Activated B cell treated with CpG ODN at 0.5 μM for 24 hours (primary cell): ENCODE results near the gene HDHD3. TPM values are rescaled to one million over a fixed set of nuclear protein-coding genes. Genes with fewer than 3 reads are reported as not detected.

Experiments used
- ATAC-seq: fragments of 200-7000 bp; cut with Tn5 transposase; one replicate; pipeline ENCODE4 v1.10.0; 2021; ENCODE audit warnings: low read depth, mild to moderate bottlenecking, moderate library complexity
- CTCF ChIA-PET: fragments of 350-600 bp; sonication (Branson Sonifier 250); formaldehyde crosslinking; loops from one replicate; lab custom pipeline; 2021; ENCODE audit warnings: antibody characterized with exemption; lab: Charles Lee
- POLR2A ChIA-PET: fragments of 350-600 bp; sonication (Branson Sonifier 250); formaldehyde crosslinking; loops from one replicate; lab custom pipeline; 2021; ENCODE audit warnings: antibody characterized with exemption; lab: Charles Lee
- DNase-seq: peaks from one replicate; pipeline ENCODE4 v3.0.0; 2022
- H3K27ac Mint-ChIP-seq: one replicate; pipeline ENCODE4 v1.8.0; 2020; ENCODE audit warnings: mixed read lengths
- H3K27me3 Mint-ChIP-seq: one replicate; pipeline ENCODE4 v1.8.0; 2021; ENCODE audit warnings: mixed read lengths
- H3K36me3 Mint-ChIP-seq: one replicate; pipeline ENCODE4 v1.8.0; 2021; ENCODE audit warnings: low read depth, mixed read lengths
- H3K4me1 Mint-ChIP-seq: one replicate; pipeline ENCODE4 v1.8.0; 2021; ENCODE audit warnings: mixed read lengths
- H3K4me3 Mint-ChIP-seq: one replicate; pipeline ENCODE4 v1.8.0; 2020; ENCODE audit warnings: mild to moderate bottlenecking, mixed read lengths
- H3K9me3 Mint-ChIP-seq: one replicate; pipeline ENCODE4 v1.8.0; 2020; ENCODE audit warnings: mixed read lengths
- intact Hi-C: fragments of 100-400 bp; cut with micrococcal nuclease; formaldehyde crosslinking; loops from one replicate; pipeline ENCODE4 v1.15.1; 2024
- total RNA-seq: library from RNA; stranded (reverse); gene quantifications from 2 replicates; pipeline ENCODE4 v1.2.3, GENCODE V29; 2022
- TF ChIP-seq, protein P1 (sequence below): fragments of 200-600 bp; IDR thresholded peaks from one replicate; pipeline ENCODE4 v1.8.0; 2022; ENCODE audit warnings: antibody characterized with exemption, mild to moderate bottlenecking

HDHD3 gene, protein sequence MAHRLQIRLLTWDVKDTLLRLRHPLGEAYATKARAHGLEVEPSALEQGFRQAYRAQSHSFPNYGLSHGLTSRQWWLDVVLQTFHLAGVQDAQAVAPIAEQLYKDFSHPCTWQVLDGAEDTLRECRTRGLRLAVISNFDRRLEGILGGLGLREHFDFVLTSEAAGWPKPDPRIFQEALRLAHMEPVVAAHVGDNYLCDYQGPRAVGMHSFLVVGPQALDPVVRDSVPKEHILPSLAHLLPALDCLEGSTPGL
- 23.4 and 23.9 TPM in 2 replicates for total RNA-seq

DNA sequence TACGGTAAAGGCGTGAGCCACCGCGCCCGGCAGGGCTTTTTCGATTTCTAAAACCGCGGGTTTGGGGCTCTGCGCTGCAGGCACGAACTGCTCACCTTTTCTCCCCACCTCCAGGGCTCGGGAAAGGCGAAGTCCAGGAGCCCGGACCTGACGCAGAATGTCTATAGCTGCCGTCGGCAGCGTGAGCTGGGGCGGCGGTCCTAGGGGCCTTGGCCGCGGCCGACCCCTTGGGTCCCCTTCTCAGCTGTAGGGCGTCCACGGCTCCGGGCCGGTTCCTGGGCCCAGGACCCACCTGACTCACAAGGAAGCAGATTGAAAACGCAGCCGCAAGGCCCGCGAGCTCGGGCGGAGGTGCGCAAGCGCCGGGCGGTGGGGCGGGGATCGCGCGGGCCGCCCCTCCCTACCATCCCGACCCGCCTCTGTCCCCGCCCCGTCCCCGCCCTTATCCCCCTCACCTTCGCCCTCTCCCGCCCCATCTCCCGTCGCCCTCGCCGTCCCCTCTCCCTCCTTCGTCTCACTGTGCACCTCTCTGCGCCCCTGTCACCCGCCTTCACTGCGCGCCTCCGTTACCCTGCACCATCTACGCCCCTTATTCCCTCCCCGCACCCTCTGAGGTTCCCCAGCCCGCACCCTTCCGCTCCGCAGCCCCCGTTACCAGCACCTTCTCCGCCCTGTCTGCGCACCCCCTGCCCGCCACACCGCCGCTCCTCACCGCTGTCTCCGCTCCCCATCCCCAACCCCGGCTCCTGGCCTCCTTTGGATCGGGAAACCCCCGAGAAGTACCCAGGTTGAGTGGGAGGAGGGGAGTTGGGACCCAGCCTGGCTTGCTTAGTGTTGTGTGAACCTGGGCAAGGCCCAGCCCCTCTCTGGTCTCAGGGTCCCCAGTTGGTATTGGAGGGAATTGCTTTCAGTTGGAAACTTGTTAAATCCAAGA lies at the start of gene HDHD3:
Gene HDHD3, minus strand, starts transcription at position 353 of the 934 bp plus-strand sequence. CDS start 2,632 bp downstream, outside the sequence.
- peaks cover 32% of the 10 kb centered on the region for H3K4me1 Mint-ChIP-seq
- H3K36me3 Mint-ChIP-seq, result peaks cover 28% of the 10 kb centered on the region
- POLR2A ChIA-PET, result interaction anchor here (0.6 to 2.2 kb wide), 15 partner anchors 10 to 1698 kb away, joined by 3 to 23 read pairs (median 8); partner anchors contain the start of genes ALAD, BSPRY, C9orf43 and CDC26
- ATAC-seq (peak; percentile 90), DNase-seq (peak; percentile 78)
- TF ChIP-seq, protein P1, sequence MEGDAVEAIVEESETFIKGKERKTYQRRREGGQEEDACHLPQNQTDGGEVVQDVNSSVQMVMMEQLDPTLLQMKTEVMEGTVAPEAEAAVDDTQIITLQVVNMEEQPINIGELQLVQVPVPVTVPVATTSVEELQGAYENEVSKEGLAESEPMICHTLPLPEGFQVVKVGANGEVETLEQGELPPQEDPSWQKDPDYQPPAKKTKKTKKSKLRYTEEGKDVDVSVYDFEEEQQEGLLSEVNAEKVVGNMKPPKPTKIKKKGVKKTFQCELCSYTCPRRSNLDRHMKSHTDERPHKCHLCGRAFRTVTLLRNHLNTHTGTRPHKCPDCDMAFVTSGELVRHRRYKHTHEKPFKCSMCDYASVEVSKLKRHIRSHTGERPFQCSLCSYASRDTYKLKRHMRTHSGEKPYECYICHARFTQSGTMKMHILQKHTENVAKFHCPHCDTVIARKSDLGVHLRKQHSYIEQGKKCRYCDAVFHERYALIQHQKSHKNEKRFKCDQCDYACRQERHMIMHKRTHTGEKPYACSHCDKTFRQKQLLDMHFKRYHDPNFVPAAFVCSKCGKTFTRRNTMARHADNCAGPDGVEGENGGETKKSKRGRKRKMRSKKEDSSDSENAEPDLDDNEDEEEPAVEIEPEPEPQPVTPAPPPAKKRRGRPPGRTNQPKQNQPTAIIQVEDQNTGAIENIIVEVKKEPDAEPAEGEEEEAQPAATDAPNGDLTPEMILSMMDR, result no peak
- intact Hi-C loops, result loop anchor here (1.0 kb wide), 7 partner anchors 24 to 205 kb away; partner anchors contain the start of genes ALAD, C9orf43, CDC26 and FKBP15
- no peaks in the 10 kb centered on the region for H3K9me3 Mint-ChIP-seq
- peak within 1 kb of the TSS; percentile 81 for H3K27ac Mint-ChIP-seq
- peak within 1 kb of the TSS; percentile 92 for H3K4me3 Mint-ChIP-seq
- CTCF ChIA-PET, result interaction anchor here (1.0 kb wide), 1 partner anchor 25 kb away, joined by 3 read pairs; no protein-coding TSS in a partner anchor
- H3K27me3 Mint-ChIP-seq, result no peaks in the 10 kb centered on the region

DNA sequence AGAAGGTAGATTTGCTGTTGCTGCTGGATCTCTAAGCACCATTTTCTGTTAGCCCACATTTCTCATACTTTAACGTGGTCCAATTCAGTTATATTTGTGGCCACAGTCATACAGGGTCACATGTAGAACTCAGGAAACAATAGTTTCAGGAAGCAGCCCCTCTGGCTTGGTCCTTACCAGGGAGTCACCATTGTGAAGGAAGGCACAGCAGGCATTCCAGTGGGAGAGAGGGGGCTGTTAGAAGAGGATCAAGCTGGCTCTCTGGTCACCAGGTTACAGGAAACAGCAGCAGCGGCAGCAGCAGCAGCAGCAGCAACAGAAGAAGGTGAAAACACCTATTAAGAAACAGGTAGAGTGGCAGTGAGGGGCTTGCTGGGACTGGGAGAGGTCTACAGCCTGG lies 48.3 kb upstream of the HDHD3 start:
- Mint-ChIP-seq H3K4me3 (no peak overlapping the region), H3K36me3 (no peaks in the 10 kb centered on the region), H3K27ac (no peak overlapping the region), H3K4me1 (no peaks in the 10 kb centered on the region), H3K27me3 (peaks cover 15% of the 10 kb centered on the region), H3K9me3 (no peaks in the 10 kb centered on the region)
- no peak for ATAC-seq
- intact Hi-C loops, result no loop called here
- CTCF ChIA-PET, result no interaction called here
- POLR2A ChIA-PET, result no interaction called here
- no peak for DNase-seq
- TF ChIP-seq, protein P1, result no peak

DNA sequence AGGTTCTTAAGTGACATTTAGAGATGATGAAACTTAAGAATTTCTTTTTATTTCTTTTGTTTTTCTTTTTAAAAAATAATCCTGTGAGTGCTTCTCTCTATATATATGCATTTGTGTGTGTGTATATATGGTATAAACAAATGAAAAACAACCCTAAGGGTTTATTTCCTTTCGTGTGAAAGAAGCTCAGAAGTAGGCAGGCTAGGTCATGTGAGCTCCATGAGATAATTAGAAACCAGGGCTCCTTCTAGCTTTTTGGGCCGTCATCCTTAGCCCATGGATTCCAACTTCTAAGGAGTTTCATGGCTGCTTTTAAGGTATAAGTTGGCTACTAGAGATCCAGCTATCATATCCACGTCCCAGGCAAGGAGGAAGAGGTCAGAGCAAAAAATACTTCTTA lies 44.9 kb upstream of the HDHD3 start:
- intact Hi-C loops, result no loop called here
- TF ChIP-seq, protein P1, result no peak
- CTCF ChIA-PET, result no interaction called here
- POLR2A ChIA-PET, result interaction anchor here (1.0 kb wide), 1 partner anchor 147 kb away, joined by 3 read pairs; the partner anchor contains the start of genes CDC26 and PRPF4
- Mint-ChIP-seq H3K4me3 (no peak overlapping the region), H3K4me1 (no peaks in the 10 kb centered on the region), H3K27ac (no peak overlapping the region), H3K9me3 (no peaks in the 10 kb centered on the region), H3K36me3 (no peaks in the 10 kb centered on the region), H3K27me3 (peaks cover 14% of the 10 kb centered on the region)
- DNase-seq (no peak), ATAC-seq (no peak)

DNA sequence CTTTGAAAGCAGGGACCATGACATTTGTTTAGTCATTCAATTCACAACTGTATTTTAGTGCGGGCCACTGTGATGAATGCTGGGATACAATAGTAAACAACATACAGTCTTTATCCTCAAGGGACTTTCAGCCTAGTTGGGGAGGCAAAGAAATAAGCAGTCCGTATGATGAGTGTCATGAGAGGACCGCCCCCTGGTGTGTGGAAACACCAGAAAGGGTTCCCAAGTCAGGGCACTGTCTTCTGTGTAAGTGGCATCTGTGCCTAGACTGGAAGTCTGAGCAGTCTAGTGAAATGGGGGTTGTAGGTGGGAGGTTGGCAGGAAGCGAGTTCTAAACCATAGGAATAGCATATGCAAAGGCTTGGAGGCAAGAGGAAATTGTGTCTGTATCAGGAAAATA lies 40.6 kb upstream of the HDHD3 start:
- Mint-ChIP-seq H3K36me3 (no peaks in the 10 kb centered on the region), H3K4me1 (no peaks in the 10 kb centered on the region), H3K27ac (no peak overlapping the region), H3K9me3 (no peaks in the 10 kb centered on the region), H3K4me3 (no peak overlapping the region), H3K27me3 (no peaks in the 10 kb centered on the region)
- intact Hi-C loops, result loop anchor here (2.0 to 10.0 kb wide), 3 partner anchors 17 to 1523 kb away; partner anchors contain the start of genes ALAD and UGCG
- TF ChIP-seq, protein P1, result no peak
- ATAC-seq (no peak), DNase-seq (no peak)
- CTCF ChIA-PET, result no interaction called here
- POLR2A ChIA-PET, result no interaction called here
